HG03175 (cell line): Measurements from ENCODE around the gene ZBTB47.

Experiments used
- ATAC-seq: cut with Tn5 transposase; IDR thresholded peaks from one replicate; pipeline ENCODE4 v1.9.1; 2021; ENCODE audit warnings: mild to moderate bottlenecking, moderate library complexity; ENCODE audit not compliant: unreplicated experiment

ZBTB47 gene

DNA sequence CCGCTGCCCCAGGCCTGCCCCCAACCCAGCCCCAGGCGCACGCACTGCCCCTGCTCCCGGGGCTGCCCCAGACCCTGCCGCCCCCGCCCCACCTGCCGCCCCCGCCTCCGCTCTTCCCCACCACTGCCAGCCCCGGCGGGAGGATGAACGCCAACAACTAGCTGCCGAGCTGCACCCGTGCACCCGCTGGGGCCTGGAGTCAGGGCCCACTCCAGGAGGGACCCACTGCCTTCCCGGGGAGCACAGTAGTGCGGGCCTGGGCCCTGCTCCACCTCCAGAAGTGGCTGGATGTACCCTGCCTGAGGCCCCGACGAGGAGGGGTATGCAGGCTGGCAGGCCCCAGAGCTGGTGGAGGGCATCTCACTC lies 10.9 kb downstream of the ZBTB47 start:
- no peak for ATAC-seq

DNA sequence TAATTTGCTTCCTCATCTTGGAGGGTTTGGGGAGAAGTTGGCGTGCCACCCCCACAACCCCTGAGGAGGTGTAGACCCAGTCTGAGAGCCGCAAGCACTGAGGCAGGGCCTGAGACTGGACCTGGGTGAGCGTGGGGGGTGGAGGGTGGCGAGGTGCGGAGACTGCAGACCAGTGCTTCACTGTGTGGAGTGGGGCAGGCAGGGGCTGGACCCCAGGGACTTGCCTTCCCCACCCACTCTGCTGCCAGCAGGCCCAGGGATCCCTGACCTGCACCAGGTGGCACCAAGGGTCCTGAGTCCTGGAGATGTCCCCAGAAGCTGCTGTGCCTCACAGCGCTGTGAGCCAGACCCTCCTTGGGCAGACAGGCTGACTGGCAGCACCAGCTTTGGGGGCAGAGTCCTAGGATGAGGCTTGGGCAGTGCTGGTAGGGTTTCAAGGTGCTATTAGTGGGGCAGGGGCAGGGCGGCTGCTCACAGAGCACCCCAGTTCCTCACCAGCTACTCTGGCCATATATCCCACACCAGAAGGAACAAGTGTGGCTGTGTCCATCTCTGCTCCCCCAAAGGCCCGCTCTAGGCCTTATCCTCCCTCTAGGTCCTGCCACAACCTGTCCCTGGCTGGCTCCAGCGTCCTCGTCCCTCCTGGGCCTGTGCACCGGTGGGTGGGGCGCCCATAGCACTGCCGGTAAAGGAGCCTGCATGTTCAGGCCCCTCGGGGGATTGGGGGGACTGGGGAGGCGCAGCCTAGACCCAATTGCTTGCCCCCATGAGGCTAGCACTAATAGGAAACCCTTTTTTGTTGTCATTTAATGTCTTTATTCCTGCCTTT lies 11.8 kb downstream of the ZBTB47 start:
- no peak for ATAC-seq

DNA sequence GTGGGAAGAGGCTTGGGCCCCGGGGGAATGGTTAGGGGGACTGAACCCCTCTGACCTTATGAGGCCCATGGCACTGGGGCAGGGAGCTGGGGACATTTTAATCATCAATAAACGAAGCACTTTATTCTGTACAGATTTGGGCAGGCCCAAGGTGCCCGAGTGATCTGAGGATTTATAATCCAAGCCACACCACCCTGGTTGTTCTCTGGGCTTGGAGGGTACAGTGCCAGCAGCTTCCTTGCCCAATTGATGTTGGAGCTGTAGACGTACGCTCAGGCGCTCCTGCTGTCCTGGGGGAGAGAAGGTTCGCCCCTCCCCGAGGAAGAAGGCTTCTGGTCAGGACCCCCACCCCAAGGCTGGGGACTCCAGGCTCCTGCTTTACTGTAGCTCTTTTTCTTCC lies 12.5 kb downstream of the ZBTB47 start:
- ATAC-seq = no peak

DNA sequence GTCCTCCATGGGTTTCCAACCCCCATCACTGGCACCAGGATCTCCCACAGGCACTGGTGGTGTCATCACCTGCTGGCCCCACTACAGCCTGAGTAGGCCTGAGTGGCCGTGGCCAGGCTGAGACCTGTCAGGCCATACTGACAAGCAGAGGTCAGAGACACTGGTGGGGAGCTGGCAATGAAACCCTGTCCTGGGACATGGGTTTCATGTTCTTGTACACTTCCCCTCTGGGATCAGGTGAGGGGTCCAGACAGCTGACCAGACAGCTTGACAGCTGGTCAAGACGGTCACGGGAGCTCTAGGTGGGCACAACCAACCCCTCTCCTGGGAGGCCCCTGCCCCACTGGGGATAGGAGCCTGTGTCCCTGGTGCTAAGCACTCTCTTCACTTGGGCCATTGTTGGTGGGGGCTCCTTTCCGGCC lies 13.1 kb downstream of the ZBTB47 start:
- ATAC-seq = no peak

DNA sequence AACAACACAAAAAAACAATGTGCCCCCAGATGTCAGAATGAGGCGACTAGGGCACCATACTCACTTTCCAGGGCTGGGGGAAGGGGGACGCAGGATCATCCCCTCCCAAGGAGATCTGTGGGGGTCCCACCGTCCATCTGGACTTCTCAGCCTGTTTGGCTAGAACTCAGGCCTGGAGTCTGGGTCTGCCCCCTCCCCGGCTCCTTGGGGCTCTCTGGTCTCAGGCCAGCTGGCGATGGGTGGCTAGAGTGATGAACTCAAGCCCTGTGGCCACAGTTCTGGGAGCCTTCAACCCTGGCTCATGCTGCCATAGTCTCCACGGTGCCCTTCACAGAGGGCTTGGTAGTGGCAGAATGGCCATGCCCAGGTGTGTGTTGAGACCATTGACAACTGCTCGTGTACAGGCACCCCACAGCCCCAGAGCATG lies 13.6 kb downstream of the ZBTB47 start:
- ATAC-seq = no peak

DNA sequence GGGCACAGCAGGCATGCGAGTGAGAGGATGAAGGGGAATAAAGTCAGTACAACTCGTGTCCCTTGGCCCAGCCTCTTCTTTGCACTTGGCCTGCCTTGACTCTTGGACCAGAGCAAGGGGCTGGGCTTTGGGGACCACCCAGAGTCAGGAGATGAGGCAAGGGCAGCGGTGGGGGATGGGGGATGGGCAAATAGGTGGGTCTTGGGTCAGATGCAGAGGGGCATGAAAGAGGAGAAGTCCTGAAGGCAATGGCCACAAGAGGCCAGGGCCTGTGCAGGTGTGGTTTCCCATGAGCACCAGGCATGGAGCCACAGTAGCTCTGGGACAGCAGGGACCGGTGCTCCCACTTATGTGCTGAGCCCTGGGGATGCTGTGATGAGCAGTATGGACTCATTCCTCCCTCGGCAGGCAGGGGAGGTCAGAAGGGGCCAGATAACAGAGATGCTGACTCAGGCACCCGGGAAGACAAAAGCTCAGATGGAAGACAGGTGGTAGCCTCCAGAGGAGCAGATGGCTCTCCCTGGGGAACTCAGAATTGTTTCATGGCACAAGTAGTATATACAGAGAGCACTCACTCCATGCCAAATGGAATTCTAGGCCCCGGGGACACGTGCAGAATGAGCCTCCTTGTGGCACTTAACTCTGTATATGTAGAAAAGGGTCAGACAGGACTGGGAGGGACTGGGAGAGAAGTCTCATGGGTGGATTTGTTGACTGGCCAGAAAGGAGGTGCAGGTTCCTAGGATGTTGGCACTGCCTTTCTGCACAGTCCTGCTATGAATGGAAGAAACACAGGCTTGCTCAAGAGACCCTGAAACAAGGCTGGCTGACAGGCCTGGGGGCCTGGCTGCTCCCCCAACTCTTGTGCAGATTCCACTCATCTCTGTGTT lies 14.3 kb downstream of the ZBTB47 start:
- ATAC-seq = no peak

DNA sequence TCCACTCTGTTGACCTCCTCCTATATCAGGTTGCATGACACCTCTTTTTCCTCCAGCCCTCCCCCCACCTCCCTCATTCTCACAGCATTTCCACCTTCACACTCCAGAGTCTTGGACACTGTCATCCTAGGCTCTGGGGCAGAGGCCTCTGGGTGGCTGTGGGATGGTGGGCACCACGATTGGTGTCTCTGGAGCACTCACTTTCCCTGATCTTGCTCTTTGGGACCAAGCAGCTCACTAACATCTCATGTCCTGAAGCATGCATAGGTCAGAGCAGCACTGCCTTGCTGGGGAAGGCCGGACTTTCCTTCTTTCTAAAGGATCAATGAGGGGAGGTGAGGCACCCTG lies 14.9 kb downstream of the ZBTB47 start:
- no peak for ATAC-seq

DNA sequence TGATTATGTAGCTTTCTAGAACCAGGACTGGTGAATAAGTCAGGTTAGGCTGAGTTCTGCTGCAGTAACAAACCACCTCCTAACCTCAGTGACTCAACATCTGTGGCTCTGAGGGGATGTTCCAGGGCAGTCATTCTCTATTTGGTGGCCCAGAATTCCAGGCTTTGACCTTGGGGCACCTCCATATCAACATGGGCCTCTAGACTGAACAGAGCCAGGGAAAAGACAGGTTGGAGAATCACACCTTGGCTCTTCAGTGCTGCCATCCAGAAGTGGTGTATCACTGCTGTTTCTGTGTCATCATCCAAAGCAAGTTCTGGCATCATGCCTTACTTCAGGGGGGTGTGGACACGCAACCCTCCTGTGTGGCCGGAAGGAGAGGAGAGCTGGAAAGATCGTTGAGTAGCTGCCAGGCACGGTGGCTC lies 15.3 kb downstream of the ZBTB47 start:
- ATAC-seq = no peak

DNA sequence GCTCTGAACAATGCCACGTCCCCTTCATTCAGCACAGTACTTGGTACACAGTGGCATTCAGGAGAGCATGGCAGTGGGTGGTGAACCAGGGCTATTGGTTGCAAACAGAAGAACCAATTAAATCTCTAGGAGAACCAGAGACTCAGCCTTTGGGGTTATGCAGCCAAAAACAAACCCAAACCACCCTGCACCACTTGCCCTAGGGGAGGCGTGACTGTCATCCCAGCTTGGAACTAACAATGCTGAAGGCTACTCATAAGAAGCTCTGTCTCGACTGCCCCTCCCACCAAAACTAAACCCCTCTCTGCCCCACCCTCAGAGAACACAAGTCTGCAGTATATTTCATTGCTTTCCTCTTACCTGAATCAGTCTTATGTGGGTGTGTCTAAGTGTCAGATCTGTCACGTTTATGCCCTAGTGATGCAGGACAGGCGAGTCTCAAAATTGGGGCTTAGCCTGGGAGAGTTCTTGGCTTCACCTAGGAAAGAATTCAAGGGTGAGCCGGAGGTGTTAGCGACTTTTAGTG lies 16.6 kb downstream of the ZBTB47 start:
- ATAC-seq = no peak

DNA sequence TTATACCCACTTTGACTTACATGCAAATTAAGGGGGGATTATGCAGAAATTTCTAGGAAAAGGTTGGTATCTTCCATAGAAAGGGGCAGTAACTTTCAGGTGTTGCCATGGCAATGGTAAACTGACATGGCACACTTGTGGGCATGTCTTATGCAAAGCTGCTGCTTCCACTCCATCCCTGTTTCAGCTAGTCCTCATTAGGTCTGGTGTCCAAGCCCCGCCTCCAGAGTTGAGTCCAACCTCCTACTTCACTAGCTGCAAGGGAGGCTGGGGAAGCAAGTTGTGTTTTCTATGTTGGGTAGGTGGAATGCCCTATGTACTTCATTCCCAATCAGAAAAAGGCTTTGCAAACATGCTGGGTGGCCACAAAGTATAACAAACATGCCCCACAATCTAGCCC lies 17.2 kb downstream of the ZBTB47 start:
- no peak for ATAC-seq

DNA sequence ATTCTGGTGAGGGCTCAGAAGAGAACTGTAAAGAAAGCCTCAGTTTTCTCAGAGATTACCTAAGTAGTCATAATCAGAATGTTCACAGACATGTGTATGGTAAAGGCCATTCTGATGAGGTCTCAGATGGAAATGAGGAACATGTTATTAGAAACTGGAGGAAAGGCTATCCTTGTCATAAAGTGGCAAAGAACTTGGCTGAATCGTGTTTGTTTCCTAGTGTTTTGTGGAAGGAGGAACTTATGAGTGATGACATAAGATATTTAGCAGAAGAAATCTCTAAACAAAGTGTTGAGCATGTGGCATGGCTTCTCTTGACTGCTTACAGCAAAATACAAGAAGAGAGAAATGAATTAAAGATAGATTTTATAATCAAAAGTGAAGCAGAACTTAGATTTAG lies 19.0 kb downstream of the ZBTB47 start:
- no peak for ATAC-seq

DNA sequence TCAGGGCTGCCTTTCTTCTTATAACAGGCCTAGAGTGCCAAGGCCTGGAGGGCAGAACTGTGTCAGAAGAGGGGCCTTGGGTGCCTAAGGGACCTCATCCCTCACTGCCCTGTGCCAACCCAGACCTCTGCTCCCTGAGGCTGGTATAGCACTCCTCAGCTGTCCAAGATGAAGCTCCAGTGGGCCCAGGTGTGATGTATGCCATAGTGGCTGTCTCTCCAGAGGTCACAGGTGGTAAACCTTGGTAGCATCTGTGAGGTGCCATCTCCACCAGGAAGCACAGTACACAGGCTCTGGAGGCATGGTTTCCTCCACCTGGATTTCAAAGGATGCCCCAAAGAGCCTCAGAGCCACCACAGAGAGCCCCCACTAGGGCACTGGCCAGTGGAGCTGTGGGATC lies 19.6 kb downstream of the ZBTB47 start:
- no peak for ATAC-seq

DNA sequence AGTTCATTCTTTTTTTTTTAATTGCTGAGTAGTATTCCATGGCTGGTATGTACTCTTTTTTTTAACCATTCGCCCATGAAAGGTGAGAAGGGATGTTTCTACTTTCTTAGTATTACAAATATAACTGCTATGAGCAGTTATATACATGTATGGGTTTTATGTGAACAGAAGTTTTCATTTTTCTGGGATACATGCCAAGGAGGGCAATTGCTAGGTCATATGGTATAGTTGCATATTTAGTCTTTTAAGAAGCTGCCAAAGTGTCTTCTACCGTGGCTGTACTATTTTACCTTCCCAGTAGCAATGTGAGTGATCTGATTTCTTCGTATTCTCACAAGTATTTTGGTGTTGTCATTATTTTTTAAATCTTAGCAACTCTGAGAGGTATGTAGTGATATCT lies 20.6 kb downstream of the ZBTB47 start:
- no peak for ATAC-seq

DNA sequence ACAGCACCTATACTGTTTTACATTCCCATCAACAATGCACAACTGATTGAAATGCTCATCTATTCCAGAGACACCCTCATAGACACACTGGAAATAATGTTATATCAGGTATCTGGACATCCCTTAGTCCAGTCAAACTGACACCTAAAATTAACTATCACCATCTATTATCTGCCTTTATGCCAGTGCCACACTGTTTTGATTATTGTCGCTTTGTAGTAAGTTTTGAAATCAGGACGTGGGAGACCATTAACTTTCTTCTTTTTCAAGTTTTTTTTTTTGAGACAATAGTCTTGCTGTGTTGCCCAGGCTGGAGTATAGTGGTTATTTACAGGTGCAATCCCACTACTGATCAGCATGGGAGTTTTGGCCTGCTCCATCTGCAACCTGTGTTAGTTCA lies 22.4 kb downstream of the ZBTB47 start:
- ATAC-seq = no peak

DNA sequence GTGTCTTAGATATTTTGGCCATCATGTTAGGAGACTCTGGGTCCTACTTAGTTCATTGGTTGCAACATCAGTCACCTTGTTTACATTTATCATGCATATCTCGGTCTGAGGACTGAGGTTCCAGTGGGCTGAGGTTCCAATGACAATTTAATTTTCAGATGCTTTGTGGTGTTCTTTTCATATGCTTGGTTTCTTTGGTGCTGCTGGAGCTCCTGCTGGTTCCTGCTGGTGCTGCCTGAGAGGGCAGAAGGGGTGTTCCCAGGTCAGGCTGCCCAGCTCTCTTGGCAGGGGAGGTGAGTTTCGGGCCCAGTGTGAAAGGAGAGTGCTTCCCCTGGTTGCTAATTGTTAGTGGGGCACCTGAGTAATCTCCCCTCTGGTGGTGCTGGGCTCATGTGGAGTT lies 24.9 kb downstream of the ZBTB47 start:
- no peak for ATAC-seq

DNA sequence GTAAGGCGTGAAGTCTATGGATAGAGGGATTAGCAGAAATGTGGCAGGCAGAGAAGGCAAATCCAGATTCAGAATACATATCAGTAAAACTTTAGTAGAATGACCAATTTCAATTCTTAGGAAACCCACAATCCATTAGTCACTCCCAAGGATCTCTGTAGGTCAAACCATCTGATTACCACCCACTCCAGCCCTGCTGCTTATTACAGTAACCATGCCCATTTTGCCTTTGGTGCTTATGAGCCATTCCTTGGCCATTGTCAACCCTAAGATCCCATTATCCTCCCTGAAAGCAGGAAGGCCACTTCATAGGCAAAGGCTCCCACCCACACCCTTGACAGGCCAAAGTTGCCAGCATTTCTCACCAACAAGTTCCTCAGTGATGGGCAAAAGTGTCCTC lies 26.8 kb downstream of the ZBTB47 start:
- no peak for ATAC-seq

DNA sequence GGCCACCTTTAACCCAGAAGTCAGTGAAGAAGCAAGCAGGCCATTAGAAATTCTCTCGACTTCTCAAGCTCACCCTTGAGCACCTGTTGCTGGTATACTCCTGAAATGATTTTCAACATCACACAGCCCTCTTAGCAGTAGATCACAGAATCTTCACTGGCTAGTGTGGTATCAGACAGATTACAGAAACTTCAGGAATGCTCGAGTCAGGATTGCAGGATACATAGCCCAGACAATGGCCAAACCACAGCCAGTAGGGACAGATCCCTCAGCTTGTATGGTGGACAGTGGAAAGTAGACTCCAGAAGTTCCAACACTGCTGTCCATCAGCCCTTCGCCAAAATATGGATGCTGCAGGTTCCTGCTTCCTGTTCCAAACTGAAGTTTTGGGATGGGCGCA lies 27.3 kb downstream of the ZBTB47 start:
- ATAC-seq = no peak

DNA sequence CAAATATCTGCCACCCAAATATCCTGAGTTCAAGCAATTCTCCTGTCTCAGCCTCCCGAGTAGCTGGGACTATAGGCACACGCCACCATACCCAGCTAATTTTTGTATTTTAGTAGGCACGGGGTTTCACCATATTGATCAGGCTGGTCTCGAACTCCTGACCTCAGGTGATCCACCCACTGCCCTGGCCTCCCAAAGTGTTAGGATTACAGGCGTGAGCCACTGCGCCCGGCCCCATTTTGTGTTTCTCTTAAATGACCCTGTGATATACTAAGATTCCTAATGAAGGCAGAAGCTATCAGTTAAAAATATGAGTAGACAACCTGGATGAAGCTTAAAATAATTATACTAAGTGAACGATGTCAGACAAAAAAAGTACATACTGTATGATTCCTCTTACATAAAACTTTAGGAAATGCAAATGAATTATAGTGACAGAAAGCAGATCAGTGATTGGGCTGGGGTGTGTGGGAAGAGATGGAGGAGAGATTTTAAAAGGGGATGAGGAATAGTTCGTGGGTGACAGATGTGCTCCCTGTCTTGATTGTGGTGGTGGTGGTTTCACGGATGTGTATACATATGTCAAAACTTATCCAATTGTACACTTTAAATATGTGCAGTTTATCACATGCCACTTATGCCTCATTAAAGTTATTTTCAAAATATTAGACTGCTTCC lies 28.0 kb downstream of the ZBTB47 start:
- ATAC-seq = no peak

DNA sequence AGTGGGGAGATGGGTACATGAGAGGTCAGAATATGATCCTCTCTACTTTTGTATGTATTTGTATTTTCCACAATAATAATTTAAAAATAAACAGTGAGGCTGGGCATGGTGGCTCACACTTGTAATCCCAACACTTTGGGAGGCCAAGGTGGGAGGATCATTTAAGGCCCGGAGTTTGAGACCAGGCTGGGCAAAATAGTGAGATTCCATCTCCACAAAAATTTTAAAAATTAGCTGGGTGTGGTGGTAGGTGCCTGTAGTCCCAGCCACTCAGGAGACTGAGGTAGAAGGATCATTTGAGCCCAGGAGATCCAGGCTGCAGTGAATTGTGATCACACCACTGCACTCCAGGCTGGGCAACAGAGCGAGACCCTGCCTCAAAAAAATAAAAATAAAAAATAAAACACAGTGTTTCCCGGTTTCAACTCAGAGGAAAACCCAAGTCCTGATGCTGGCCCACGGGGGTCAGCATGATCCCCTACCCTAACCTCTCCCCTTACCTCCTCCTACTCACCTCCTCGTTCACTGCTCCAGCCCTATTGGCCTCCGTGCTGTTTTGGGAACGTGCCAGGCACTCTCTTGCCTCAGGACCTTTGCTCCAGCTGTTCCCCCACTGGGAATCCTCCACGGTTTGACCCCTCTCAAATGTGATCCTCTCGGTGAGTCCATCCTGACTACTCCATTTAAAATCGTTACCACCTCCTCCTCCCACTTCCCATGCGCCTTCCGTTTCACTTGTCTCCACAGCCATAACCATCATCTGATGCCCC lies 29.0 kb downstream of the ZBTB47 start:
- ATAC-seq = no peak

DNA sequence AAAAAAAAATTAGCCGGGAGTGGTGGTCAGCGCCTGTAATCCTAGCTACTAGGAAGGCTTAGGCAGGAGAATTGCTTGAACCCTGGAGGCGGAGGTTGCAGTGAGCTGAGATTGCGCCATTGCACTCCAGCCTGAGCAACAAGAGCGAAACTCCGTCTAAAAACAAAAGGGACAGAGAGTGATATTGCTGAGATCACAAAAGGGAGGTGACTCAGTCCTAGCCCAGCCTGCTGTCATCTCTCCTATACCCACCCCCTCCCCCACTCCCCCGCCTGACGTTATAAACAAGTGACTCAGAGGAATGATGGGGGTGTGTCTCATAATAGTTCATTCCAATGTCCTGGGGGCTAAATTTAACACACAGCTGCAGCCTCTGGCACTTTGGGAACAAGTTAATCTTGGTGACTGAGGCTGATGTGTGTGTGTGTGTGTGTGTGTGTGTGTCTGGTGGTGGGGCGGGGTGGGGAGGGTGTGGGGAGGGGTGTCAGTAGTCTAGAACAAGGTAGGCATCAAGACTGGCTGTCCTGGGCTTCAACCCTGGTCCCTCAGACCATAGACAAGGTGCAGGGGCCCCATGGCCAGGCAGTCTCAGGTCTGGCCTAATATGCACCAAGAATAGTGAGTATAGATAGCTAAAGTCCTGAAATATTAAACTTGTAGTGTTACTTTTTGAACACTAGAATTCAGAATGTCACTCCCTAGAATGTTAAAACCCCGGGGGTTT lies 30.5 kb downstream of the ZBTB47 start:
- ATAC-seq = no peak
